Measurements from ENCODE around the gene COPS7A.

COPS7A gene

GRCh38 chr12:6765634-6766581, 42.1 kb downstream of the COPS7A start, which contains the start of gene PTMS (continued):
- TF ChIP-seq ZBTB8A (tag by site-specific recombination; IDR thresholded peaks at IDR 0.05) (peak; percentile 80), OSR2 (tag by site-specific recombination; IDR thresholded peaks at IDR 0.05) (peak; percentile 64; the same call in 1 of the 2 replicates), SP2 (tag by site-specific recombination; IDR thresholded peaks at IDR 0.05) (peak; percentile 94), PRDM4 (tag by site-specific recombination; IDR thresholded peaks at IDR 0.05) (peak; percentile 41; the same call in 1 of the 2 replicates), ZFP41 (tag by site-specific recombination; IDR thresholded peaks at IDR 0.05; ENCODE audit: borderline replicate concordance) (no peak), ZNF513 (tag by site-specific recombination; IDR thresholded peaks at IDR 0.05) (no peak), MEIS1 (CRISPR knock-in tag; IDR thresholded peaks at IDR 0.05; ENCODE audit: borderline replicate concordance) (no peak), RBAK (tag by site-specific recombination; IDR thresholded peaks at IDR 0.05) (no peak), ZNF549 (tag by site-specific recombination; IDR thresholded peaks at IDR 0.05) (no peak), ZNF629 (tag by site-specific recombination; IDR thresholded peaks at IDR 0.05) (peak; percentile 50), ZNF621 (tag by site-specific recombination; IDR thresholded peaks at IDR 0.05) (no peak), ZNF274 (IDR thresholded peaks at IDR 0.05; ENCODE audit: low read length) (no peak), ZNF274 (tag by site-specific recombination; IDR thresholded peaks at IDR 0.05; ENCODE audit: borderline replicate concordance) (no peak), ZNF571 (tag by site-specific recombination; IDR thresholded peaks at IDR 0.05) (no peak), MYNN (tag by site-specific recombination; IDR thresholded peaks at IDR 0.05; ENCODE audit: borderline replicate concordance) (no peak), ZNF626 (tag by site-specific recombination; IDR thresholded peaks at IDR 0.05) (no peak), ZNF23 (tag by site-specific recombination; IDR thresholded peaks at IDR 0.05; ENCODE audit: borderline replicate concordance) (no peak), ZSCAN23 (tag by site-specific recombination; IDR thresholded peaks at IDR 0.05) (no peak), ZNF133 (tag by site-specific recombination; IDR thresholded peaks at IDR 0.05) (no peak), ZNF623 (tag by site-specific recombination; IDR thresholded peaks at IDR 0.05) (0 out of 2 replicates have a peak, but pooled peaks have one; percentile 9), ZBTB1 (tag by site-specific recombination; IDR thresholded peaks at IDR 0.05) (peak; percentile 26; the same call in 1 of the 2 replicates), ZNF223 (tag by site-specific recombination; IDR thresholded peaks at IDR 0.05) (no peak), PRDM2 (tag by site-specific recombination; IDR thresholded peaks at IDR 0.05; ENCODE audit: borderline replicate concordance) (no peak), ZNF423 (tag by site-specific recombination; IDR thresholded peaks at IDR 0.05) (no peak), ZNF580 (tag by site-specific recombination; IDR thresholded peaks at IDR 0.05) (0 out of 2 replicates have a peak, but pooled peaks have one; percentile 55)
- TF ChIP-seq, protein P1, sequence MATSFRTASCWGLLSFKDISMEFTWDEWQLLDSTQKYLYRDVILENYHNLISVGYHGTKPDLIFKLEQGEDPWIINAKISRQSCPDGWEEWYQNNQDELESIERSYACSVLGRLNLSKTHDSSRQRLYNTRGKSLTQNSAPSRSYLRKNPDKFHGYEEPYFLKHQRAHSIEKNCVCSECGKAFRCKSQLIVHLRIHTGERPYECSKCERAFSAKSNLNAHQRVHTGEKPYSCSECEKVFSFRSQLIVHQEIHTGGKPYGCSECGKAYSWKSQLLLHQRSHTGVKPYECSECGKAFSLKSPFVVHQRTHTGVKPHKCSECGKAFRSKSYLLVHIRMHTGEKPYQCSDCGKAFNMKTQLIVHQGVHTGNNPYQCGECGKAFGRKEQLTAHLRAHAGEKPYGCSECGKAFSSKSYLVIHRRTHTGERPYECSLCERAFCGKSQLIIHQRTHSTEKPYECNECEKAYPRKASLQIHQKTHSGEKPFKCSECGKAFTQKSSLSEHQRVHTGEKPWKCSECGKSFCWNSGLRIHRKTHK (tag by site-specific recombination; IDR thresholded peaks at IDR 0.05): no peak
- TF ChIP-seq, protein P2, sequence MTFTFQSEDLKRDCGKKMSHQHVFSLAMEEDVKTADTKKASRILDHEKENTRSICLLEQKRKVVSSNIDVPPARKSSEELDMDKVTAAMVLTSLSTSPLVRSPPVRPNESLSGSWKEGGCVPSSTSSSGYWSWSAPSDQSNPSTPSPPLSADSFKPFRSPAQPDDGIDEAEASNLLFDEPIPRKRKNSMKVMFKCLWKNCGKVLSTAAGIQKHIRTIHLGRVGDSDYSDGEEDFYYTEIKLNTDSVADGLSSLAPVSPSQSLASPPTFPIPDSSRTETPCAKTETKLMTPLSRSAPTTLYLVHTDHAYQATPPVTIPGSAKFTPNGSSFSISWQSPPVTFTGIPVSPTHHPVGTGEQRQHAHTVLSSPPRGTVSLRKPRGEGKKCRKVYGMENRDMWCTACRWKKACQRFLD (tag by site-specific recombination; IDR thresholded peaks at IDR 0.05): no peak
